Activated CD4-positive, alpha-beta T cell treated with anti-CD3 and anti-CD28 coated beads for 36 hours (primary cell): Measurements from ENCODE around the gene TMCC2. TPM values are rescaled to one million over a fixed set of nuclear protein-coding genes. Genes with fewer than 3 reads are reported as not detected.
"Not testable (repeated sequence)": the region's sequence is repeated elsewhere in the genome, so short reads cannot be mapped to it uniquely, and the experiment has no call there.

Experiments
- ATAC-seq: fragments of 200-7000 bp; cut with Tn5 transposase; one replicate; pipeline ENCODE4 v1.10.0; 2021; ENCODE audit warnings: mild to moderate bottlenecking, moderate library complexity
- CTCF ChIA-PET: fragments of 350-600 bp; sonication (Branson Sonifier 250); formaldehyde crosslinking; loops from one replicate; lab custom pipeline; 2021; ENCODE audit warnings: antibody characterized with exemption; lab: Charles Lee
- POLR2A ChIA-PET: fragments of 350-600 bp; sonication (Branson Sonifier 250); formaldehyde crosslinking; loops from one replicate; lab custom pipeline; 2021; ENCODE audit warnings: antibody characterized with exemption, inconsistent platforms; lab: Charles Lee
- DNase-seq: peaks from one replicate; pipeline ENCODE4 v3.0.0-alpha.2; 2020
- H3K27ac Mint-ChIP-seq: one replicate; pipeline ENCODE4 v1.8.0; 2021; ENCODE audit warnings: mixed read lengths
- H3K27me3 Mint-ChIP-seq: one replicate; pipeline ENCODE4 v1.8.0; 2021; ENCODE audit warnings: mixed read lengths
- H3K36me3 Mint-ChIP-seq: one replicate; pipeline ENCODE4 v1.8.0; 2021; ENCODE audit warnings: low read depth, mixed read lengths
- H3K4me1 Mint-ChIP-seq: one replicate; pipeline ENCODE4 v1.8.0; 2021; ENCODE audit warnings: mixed read lengths
- H3K4me3 Mint-ChIP-seq: one replicate; pipeline ENCODE4 v1.8.0; 2021; ENCODE audit warnings: mild to moderate bottlenecking, moderate library complexity, mixed read lengths
- H3K9me3 Mint-ChIP-seq: one replicate; pipeline ENCODE4 v1.8.0; 2021; ENCODE audit warnings: low read depth, mixed read lengths
- intact Hi-C, 2 experiments: fragments of 100-400 bp; cut with DNase I in 1 of 2; cut with micrococcal nuclease in 1 of 2; formaldehyde crosslinking; loops; one replicate each; pipeline versions ENCODE4 v1.14.2 to v1.15.1; 2022 to 2024; cut with DNase I, micrococcal nuclease
- total RNA-seq, 2 experiments: library from RNA; stranded (reverse); gene quantifications; one replicate each; pipeline ENCODE4 v1.2.3, GENCODE V29; 2021

TMCC2 gene
- total RNA-seq, 2 experiments from 2014 or later, result 10.5 to 11.0 TPM

DNA sequence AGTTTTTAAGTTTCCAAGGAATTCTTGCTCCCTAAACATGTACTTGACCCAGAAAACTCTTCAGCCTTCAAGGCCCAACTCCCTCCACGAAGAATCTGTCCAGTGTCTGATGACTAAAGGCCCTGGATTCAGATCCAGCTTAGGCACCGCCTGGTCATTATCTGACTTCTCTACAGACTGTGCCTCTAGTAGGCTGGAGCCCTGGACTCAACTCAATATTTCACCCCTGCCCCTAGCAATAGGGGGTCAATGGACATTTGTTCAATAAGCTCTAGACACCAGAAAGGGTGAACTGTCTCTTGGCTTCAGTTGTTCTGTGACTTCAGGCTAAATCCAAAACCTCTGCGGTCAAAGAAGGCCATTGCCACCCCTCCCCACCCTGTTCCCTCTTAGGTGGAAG is 59.3 kb downstream of the TMCC2 start:
- no peaks in the 10 kb centered on the region for H3K9me3 Mint-ChIP-seq
- H3K27me3 Mint-ChIP-seq, result no peaks in the 10 kb centered on the region
- H3K27ac Mint-ChIP-seq, result peak overlapping the region; percentile 92
- peaks cover 84% of the 10 kb centered on the region for H3K4me1 Mint-ChIP-seq
- H3K36me3 Mint-ChIP-seq, result no peaks in the 10 kb centered on the region
- no peak overlapping the region for H3K4me3 Mint-ChIP-seq
- ATAC-seq (no peak), DNase-seq (no peak)
- CTCF ChIA-PET, result interaction anchor here (0.6 to 23.1 kb wide), 7 partner anchors 10 to 122 kb away, joined by 3 to 760 read pairs (median 10); partner anchors contain the start of genes NUAK2 and TMCC2
- POLR2A ChIA-PET, result interaction anchor here (0.9 to 2.1 kb wide), 2 partner anchors 27 to 33 kb away, joined by 4 to 9 read pairs; no protein-coding TSS in a partner anchor
- intact Hi-C loops, result loop anchor here in 1 of 2 experiments (2.0 to 10.0 kb wide), 5 partner anchors 345 to 1962 kb away; partner anchors contain the start of genes ELK4, MDM4 and SLC41A1

- Mint-ChIP-seq H3K4me3 (peak overlapping the region; percentile 29), H3K36me3 (no peaks in the 10 kb centered on the region), H3K27ac (peak overlapping the region; percentile 79), H3K27me3 (no peaks in the 10 kb centered on the region), H3K4me1 (peaks cover 77% of the 10 kb centered on the region), H3K9me3 (no peaks in the 10 kb centered on the region)
- CTCF ChIA-PET, result interaction anchor here (0.6 to 23.1 kb wide), 15 partner anchors 8 to 562 kb away, joined by 3 to 760 read pairs (median 4); partner anchors contain the start of gene NUAK2
- intact Hi-C loops, result loop anchor here (1.0 to 10.0 kb wide), 8 partner anchors 25 to 1963 kb away; partner anchors contain the start of genes DSTYK (in 1 of the 2), ELK4 (in 1 of the 2), MDM4 (in 1 of the 2) and NUAK2 (in 1 of the 2)
- POLR2A ChIA-PET, result interaction anchor here (0.6 to 2.1 kb wide), 4 partner anchors 26 to 458 kb away, joined by 3 to 9 read pairs (median 4); partner anchors contain the start of gene NUAK2
- peak; percentile 88 for DNase-seq
- peak; percentile 68 for ATAC-seq
Measured at GRCh38 chr1:205287767-205288559, 60.2 kb downstream of the TMCC2 start.

DNA sequence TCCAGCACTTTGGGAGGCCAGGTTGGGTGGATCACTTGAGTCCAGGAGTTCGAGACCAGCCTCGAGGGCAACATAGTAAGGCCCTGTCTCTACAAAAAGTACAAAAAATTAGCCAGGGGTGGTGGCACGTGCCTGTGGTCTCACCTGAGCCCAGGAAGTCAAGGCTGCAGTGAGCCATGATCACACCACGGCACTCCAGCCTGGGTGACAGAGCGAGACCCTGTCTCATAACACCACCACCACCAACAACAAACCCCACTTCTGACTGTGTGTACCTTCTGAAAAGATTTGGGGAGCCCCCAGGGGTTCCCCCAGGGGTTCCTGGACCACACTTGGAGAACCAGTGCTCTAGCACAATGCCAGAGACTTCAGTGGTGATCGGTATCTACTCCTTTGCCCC is 63.9 kb downstream of the TMCC2 start:
- ATAC-seq (peak; percentile 12), DNase-seq (peak; percentile 52)
- H3K9me3 Mint-ChIP-seq, result no peaks in the 10 kb centered on the region
- H3K27ac Mint-ChIP-seq, result no peak overlapping the region
- no peaks in the 10 kb centered on the region for H3K36me3 Mint-ChIP-seq
- CTCF ChIA-PET, result interaction anchor here (3.1 kb wide), 1 partner anchor 33 kb away, joined by 23 read pairs; no protein-coding TSS in a partner anchor
- H3K4me1 Mint-ChIP-seq, result peaks cover 64% of the 10 kb centered on the region
- POLR2A ChIA-PET, result no interaction called here
- no peak overlapping the region for H3K4me3 Mint-ChIP-seq
- intact Hi-C loops, result no loop called here
- H3K27me3 Mint-ChIP-seq, result no peaks in the 10 kb centered on the region

DNA sequence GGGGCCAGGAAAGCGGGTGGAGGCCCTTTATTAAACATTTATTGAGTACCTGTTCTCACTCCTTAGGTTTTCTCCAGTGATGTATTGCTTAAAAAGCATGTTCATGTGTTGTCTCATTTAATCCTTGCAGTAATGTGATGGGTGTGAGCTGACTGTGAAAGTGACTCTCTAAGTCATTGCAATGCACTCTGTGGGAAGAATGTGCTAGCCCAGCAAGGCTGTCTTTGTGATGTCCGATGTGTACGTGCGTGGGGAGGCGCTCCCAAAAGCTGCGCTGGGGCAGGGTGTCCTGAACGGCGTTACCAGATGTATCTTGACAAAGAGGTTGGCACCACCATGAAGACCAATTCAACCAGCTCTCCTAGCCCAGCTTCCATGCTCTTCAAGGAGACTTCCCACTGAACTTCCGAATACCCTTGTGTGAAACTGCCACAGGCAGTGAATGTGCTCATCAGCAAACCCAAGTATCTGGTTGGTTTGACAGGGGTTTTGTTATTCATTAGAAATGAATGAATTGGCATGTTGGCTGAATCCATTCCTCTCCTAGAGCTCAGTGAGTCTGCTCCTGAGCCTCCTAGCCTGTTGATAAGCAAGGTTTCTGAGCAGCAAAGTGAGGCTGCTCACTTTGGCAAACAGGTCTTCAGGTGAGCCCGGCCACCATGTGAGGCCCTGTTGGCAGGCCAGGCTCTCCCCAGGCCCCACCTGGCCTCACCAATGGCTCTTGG is 65.8 kb downstream of the TMCC2 start:
- intact Hi-C loops, result no loop called here
- Mint-ChIP-seq H3K9me3 (no peaks in the 10 kb centered on the region), H3K27me3 (no peaks in the 10 kb centered on the region), H3K4me1 (peaks cover 56% of the 10 kb centered on the region), H3K4me3 (no peak overlapping the region), H3K36me3 (no peaks in the 10 kb centered on the region), H3K27ac (peak overlapping the region; percentile 33)
- ChIA-PET CTCF (interaction anchor here (0.7 to 3.1 kb wide), 7 partner anchors 11 to 42 kb away, joined by 3 to 23 read pairs (median 4); partner anchors contain the start of gene NUAK2), POLR2A (interaction anchor here (0.7 to 1.8 kb wide), 2 partner anchors 20 to 26 kb away, joined by 3 to 4 read pairs; no protein-coding TSS in a partner anchor)
- ATAC-seq (no peak), DNase-seq (no peak)

DNA sequence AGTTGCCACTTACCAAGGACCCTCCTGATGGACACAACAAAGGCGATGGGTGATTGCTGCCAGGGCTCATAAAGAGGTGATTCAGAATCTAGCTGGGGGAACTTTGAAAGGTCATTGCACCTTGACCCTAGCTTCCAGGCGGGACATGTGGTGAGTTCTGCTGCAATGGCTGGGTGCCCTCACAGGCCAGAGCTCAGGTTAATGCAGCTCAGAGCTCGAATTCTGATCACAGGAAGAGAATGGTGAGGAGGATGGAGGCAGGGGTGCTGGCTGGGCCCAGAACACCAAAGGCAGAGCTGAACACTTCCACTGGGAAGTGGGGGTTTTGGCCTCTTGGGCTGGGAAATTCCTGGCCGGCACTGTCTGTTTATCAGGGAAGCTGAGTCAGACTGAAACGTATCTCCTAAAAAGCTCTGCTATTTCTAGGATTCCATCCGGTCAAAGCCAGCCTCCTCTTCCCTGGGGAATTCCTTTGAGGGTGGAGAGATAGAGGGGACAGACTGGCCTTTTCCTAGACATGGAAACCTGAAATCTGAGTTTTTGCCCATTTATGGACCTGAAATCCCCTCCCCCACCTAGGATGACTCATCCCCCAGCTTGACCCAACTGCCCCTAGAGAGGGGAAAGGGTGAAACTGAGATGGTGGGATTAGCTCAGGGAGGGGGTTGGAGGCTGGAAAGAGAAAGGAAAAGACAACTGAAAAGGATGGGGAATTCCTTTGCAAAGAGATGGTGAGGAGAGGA is 66.6 kb downstream of the TMCC2 start:
- intact Hi-C loops, result no loop called here
- Mint-ChIP-seq H3K27ac (peak overlapping the region; percentile 33), H3K4me1 (peaks cover 49% of the 10 kb centered on the region), H3K27me3 (no peaks in the 10 kb centered on the region), H3K4me3 (no peak overlapping the region), H3K9me3 (no peaks in the 10 kb centered on the region), H3K36me3 (no peaks in the 10 kb centered on the region)
- CTCF ChIA-PET, result interaction anchor here (0.6 to 3.1 kb wide), 12 partner anchors 10 to 415 kb away, joined by 3 to 23 read pairs (median 3); partner anchors contain the start of gene NUAK2
- DNase-seq (no peak), ATAC-seq (no peak)
- POLR2A ChIA-PET, result interaction anchor here (0.7 to 1.8 kb wide), 2 partner anchors 21 to 25 kb away, joined by 3 to 4 read pairs; no protein-coding TSS in a partner anchor

DNA sequence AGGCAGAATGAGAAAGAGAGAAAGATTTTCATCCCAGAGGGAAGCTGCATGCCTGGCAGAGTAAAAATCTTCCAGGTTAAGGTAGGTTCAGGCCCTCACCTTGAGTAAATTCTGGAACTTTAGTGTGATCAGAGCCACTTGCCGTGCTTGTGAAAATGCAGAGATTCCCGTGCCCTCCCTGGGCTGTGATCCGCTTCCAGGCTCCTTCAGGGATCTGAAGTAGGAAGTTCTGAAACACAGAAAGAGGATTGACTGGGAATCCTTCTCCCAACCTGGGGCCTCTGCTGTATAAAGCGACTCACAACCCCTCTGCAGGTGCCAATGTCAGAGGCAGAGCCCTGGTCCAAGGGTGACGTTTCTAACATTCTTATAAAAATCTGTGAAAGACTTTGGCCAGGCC is 67.2 kb downstream of the TMCC2 start:
- no peak for DNase-seq
- H3K27ac Mint-ChIP-seq, result no peak overlapping the region
- peaks cover 46% of the 10 kb centered on the region for H3K4me1 Mint-ChIP-seq
- ChIA-PET POLR2A (interaction anchor here (1.8 kb wide), 1 partner anchor 21 kb away, joined by 4 read pairs; no protein-coding TSS in a partner anchor), CTCF (interaction anchor here (0.6 to 3.1 kb wide), 8 partner anchors 19 to 415 kb away, joined by 3 to 23 read pairs (median 3); no protein-coding TSS in a partner anchor)
- H3K36me3 Mint-ChIP-seq, result no peaks in the 10 kb centered on the region
- intact Hi-C loops, result no loop called here
- no peak for ATAC-seq
- no peaks in the 10 kb centered on the region for H3K27me3 Mint-ChIP-seq
- no peaks in the 10 kb centered on the region for H3K9me3 Mint-ChIP-seq
- no peak overlapping the region for H3K4me3 Mint-ChIP-seq

DNA sequence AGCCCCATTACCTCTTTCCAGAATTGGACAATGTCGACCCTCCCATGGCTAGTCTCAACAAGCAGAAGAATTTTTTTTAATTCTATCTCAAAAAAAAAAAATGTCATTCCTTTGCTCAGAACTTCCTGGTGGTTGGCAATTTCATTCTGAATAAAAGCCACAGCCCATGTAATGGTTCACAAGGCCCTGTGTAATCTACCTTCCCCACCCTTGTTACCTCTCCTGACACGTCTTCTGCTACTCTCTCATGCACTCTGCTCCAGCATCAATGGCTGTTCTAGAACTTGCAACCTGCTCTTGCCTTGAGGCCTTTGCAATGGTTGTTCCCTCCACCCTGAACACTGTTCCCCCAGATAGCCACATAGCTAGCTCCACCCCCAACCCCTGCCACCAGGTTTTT is 68.4 kb downstream of the TMCC2 start:
- no peak for DNase-seq
- peak; percentile 55 for ATAC-seq
- H3K27me3 Mint-ChIP-seq, result no peaks in the 10 kb centered on the region
- no peak overlapping the region for H3K4me3 Mint-ChIP-seq
- peaks cover 46% of the 10 kb centered on the region for H3K4me1 Mint-ChIP-seq
- H3K27ac Mint-ChIP-seq, result no peak overlapping the region
- H3K9me3 Mint-ChIP-seq, result no peaks in the 10 kb centered on the region
- ChIA-PET POLR2A (no interaction called here), CTCF (interaction anchor here (0.7 to 1.4 kb wide), 3 partner anchors 20 to 58 kb away, joined by 3 read pairs; no protein-coding TSS in a partner anchor)
- H3K36me3 Mint-ChIP-seq, result peaks cover 2% of the 10 kb centered on the region
- intact Hi-C loops, result no loop called here

- intact Hi-C loops, DNase-seq, H3K4me3 Mint-ChIP-seq, H3K9me3 Mint-ChIP-seq, H3K27me3 Mint-ChIP-seq, ATAC-seq, H3K27ac Mint-ChIP-seq, POLR2A ChIA-PET, H3K36me3 Mint-ChIP-seq: not testable (repeated sequence)
- CTCF ChIA-PET, result interaction anchor here (0.6 to 2.1 kb wide), 5 partner anchors 17 to 278 kb away, joined by 3 to 5 read pairs (median 4); no protein-coding TSS in a partner anchor
- H3K4me1 Mint-ChIP-seq, result peaks cover 43% of the 10 kb centered on the region
Measured at GRCh38 chr1:205297546-205298177, 69.9 kb downstream of the TMCC2 start.

DNA sequence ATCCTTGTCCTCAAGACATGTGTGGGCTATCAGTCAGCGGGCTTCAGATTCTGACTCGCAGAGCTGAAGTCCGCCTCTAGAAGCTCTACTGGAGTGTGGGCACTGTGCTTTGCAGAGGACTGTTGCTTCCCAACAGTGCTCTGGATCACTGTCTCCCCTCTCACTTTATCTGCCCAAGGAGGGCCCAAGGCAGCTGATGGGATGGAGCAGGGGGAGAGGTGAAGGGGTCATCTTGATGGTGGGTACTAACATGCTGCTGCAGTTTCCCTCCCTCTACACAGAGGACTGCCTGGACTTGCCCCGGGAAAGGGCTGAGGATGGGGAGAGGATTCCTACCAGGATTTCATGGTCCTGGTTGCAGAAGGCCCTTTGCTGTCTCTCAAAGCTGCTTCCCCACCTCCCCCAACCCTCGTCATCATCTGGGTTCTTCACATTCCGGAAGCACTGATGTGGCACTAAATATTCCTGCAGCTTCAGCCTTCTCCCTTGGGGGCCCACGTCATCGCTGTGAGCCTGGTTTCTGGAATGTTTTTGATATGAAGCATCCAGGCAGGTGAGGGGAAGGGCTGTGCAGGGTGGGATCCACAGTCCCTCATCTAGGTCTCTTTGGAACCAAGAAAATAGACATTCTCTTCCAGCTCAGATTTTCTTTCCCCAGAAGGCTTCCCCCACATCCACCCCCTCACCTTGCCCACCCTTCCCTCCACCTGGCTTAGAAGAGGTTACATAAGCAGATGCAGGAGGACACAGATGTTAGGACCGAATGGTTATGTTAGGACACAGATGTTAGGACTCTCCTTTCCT is 70.6 kb downstream of the TMCC2 start:
- Mint-ChIP-seq H3K4me1 (peaks cover 43% of the 10 kb centered on the region), H3K27me3 (no peaks in the 10 kb centered on the region), H3K4me3 (no peak overlapping the region), H3K36me3 (peaks cover 6% of the 10 kb centered on the region), H3K9me3 (no peaks in the 10 kb centered on the region), H3K27ac (no peak overlapping the region)
- ChIA-PET POLR2A (interaction anchor here (0.6 kb wide), 1 partner anchor 68 kb away, joined by 7 read pairs; no protein-coding TSS in a partner anchor), CTCF (interaction anchor here (0.6 to 2.1 kb wide), 8 partner anchors 10 to 491 kb away, joined by 3 to 5 read pairs (median 3); no protein-coding TSS in a partner anchor)
- no peak for DNase-seq
- no peak for ATAC-seq
- intact Hi-C loops, result no loop called here
